HG03039 (cell line): ENCODE data around the gene NOPCHAP1.
"Not testable (repeated sequence)": the region's sequence is repeated elsewhere in the genome, so short reads cannot be mapped to it uniquely, and the experiment has no call there.

ENCODE experiments used
- ATAC-seq: cut with Tn5 transposase; IDR thresholded peaks from one replicate; pipeline ENCODE4 v1.9.1; 2021; ENCODE audit warnings: mild to moderate bottlenecking, moderate library complexity; ENCODE audit not compliant: unreplicated experiment

The NOPCHAP1 gene

DNA sequence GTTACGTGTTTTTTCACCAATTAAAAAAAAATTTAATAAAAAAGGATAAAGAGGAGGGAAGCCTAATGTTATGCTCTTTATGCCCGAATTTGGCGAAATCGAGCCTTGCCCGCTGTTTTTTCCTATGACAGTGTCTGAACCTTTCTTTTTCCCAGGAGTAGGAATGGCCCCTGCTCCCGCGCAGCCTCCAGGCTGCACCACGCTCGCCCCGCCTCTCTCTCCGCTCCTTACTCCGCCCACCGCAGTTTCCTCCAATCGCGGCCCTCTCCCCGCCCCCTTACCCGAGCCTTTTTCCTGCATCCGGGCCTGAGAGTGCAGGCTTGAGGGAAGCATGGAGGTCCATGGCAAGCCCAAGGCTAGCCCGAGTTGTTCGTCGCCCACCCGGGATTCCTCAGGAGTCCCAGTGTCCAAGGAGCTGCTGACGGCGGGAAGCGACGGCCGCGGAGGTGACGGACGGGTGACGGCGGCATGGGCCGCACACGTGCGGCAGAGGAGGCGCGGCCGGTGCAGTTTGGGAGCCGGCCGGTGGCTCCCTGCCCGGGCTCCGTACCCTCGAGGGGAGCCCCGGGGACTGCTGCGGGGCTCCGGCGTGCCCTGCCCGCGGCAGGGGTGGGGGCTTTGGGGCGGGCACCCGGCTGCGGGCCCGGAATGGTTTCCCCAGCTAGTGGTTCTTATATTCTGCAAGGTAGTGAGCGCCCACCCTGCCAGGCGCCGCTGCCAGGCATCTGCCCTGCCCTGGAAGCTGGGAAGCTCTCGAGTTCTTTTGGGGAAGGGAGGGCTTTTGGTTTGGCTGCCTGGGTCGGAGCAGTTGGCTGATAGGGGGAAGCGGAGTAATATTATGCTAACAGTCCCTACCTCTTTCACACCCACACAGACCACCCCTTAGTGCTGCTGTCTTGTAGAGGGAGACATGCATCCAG lies at the start of gene NOPCHAP1:
TSS of gene NOPCHAP1 (plus strand) at position 295 of the 920 bp plus-strand sequence. CDS start at position 332, 37 bp downstream.
- ATAC-seq: peak; percentile 98

GRCh38 chr12:104938371-104938770 lies 47.7 kb upstream of the NOPCHAP1 start:
- ATAC-seq: no peak

DNA sequence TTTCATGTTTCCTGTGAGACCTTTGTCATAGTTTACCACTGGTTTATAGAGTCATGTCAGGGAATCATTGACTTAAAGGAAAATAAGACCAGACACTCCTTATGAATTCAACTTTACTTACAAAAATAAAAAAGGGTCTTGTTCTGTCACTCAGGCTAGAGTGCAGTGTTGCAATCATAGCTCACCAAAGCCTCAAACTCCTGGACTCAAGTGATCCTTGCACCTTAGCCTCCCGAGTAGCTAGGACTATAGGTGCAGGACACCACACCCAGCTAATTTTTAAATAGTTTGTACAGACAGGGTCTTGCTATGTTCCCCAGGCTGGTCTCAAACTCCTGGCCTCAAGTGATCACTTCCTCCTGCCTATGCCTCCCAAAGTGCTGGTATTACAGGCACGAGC lies 47.0 kb upstream of the NOPCHAP1 start:
- ATAC-seq: no peak

DNA sequence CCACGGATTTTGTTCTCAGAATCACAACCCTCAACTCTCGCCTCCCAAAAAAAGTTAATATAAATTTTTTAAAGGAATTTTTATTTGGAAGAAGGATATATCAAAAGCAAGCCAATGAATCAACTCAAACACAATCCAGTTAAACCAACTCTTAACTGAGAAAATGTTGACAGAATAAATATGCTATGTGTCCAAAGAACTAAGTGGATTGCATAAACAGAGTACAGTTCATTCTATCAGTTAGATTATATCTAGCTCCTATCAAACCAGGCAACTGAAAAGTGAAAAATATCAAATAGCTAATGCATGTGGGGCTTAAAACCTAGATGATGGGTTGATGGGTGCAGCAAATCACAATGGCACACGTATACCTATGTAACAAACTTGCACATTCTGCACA lies 44.7 kb upstream of the NOPCHAP1 start:
- ATAC-seq: no peak

DNA sequence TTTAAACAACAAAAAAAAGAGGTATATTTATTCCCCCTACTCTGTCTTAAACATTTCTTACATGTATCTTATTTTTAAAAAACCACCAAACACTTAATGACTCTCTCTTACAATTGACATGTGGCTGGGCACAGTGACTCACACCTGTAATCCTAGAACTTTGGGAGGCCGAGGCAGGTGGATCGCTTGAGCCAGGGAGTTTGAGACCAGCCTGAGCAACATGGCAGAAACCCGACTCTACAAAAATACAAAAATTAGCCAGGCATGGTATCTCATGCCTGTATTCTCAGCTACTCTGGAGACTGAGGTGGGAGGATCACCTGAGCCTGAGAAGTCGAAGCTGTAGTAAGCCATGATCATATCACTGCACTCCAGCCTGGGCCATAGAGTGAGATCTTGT lies 44.0 kb upstream of the NOPCHAP1 start:
- ATAC-seq: no peak

DNA sequence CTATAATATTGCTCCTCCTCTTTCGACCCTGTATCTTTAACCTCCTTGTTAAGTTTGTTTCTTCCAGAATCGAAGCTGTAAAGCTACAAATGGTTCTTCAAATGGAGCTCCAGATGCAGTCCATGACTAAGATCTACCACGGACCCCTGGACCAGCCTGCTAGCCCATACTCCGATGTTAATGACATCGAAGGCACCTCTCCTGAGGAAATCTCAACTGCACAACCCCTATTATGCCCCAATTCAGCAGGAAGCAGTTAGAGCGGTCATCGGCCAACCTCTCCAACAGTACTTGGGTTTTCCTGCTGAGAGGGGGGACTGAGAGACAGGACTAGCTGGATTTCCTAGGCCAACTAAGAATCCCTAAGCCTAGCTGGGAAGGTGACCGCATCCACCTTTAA lies 42.7 kb upstream of the NOPCHAP1 start:
- not testable (repeated sequence) for ATAC-seq

DNA sequence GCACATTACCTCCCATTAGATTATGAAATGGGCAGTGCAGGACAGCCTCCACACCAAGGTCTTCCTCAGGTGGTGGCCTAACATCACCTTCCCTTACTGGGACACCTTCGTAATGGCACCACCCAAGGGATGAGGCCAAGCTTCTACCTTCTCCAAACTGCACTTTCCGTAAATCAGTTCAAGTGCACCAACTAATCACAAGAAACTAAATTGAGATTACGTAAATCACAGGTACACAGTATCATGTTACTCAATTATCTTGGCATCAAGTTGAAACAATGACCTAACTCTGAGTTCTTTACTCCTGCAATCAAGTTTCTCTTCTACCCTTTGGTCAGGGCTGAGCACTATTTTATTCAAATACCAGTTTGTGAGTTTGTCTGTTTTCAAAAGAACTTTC lies 41.9 kb upstream of the NOPCHAP1 start:
- ATAC-seq: no peak

DNA sequence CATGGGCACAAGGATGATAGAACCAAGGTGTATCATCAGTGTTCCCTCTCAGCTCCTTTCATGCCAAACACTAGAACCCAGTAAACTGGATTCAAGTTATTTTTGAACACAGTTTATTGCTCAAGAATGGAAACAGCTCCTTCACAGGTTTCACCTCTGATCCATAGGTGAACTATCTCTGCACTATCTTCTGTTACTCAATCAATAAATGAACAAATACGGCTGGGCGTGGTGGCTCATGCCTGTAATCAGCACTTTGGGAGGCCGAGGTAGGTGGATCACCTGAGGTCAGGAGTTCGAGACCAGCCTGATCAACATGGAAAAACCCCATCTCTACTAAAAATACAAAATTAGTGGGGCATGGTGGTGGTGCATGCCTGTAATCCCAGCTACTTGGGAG lies 37.4 kb upstream of the NOPCHAP1 start:
- ATAC-seq: not testable (repeated sequence)

DNA sequence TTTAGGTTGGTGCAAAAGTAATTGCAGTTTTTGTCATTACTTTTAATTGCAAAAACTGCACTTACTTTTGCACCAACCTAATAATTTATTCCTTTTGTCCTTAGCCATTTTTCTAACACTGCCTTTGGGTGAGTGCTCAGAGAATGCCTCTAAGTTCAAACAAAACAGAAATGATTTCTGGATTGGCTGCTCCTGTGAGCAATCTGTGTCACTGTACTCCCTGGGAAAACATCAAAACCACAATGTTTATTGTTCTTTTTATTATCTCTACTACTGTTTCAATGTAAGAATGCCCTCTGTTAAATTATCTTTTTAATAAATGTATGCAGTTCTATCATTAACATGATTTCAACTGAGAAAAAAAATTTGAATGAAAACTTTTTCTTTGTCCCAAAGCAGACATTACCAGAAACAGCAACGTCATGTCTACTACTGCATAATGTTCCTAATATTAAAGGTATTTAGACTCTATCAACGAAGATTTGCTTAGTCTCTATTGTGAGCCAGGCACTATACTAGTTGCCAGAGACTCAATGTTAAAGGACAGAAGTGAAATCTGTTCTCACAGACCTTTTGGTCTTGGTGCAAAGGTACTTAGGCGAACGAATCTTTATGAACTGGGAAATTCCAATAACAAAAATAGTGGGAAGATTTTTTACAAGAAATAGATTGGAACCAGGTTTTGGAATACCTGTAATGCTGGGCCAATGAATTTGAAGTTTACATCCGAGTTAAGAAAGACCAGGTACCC lies 34.2 kb upstream of the NOPCHAP1 start:
- no peak for ATAC-seq

- no peak for ATAC-seq
Measured at GRCh38 chr12:104952816-104953215, 33.3 kb upstream of the NOPCHAP1 start.

- ATAC-seq: no peak
Measured at GRCh38 chr12:104953323-104953722, 32.8 kb upstream of the NOPCHAP1 start.

DNA sequence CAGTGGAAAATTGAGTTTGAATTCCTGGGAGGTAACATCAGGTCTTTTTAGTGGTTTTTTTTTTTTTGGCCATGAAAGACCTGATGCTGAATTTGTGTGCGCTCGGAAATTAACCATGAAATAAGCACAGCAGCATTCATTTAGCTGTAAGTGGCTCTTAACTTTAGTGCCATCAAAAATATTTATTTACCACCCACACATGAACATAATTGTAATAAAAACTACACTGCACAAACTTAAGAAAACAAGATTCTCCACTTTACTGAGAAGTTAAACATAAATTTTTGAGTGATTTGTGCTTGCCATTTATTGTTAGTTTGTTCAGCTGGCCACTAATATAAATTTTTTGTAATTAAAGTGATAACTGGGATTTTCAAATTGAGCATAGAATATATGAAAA lies 30.4 kb upstream of the NOPCHAP1 start:
- ATAC-seq: no peak

DNA sequence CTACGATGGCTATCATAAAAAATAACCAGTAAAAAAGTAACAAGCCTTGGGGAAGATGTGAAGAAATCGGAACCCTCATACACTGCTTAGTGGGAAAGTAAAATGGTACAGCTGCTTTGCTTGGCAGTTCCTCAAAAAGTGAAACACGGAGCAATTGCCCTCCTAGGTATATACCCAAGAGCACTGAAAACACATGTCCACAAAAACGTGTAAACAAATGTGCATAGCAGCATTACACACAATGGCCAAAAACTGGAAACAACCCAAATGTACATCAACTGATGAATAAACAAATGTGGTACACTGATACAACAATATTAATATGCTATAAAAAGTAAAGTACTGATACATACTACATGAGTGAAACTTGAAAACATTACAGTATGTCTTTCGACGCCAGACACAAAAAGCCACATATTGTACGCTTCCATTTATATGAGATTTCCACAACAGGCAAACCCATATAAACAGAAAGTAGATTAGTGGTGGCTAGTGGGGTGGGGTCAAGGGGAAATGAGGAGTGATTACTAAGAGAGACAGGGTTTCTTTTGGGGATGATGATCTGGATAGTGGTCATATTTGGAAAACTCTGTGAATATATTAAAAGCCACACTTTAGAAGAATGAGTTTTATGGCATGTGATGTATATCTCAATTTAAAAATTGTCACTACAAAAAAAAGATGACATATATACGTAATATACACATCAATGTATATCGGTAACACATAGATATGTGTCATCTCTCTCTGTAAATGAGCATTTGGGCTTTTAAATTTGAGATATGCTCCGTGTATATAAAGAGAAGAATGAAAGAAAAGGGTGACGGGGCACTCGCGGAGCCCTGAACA lies 29.0 kb upstream of the NOPCHAP1 start:
- no peak for ATAC-seq

- no peak for ATAC-seq
Measured at GRCh38 chr12:104957719-104958000, 28.5 kb upstream of the NOPCHAP1 start.

DNA sequence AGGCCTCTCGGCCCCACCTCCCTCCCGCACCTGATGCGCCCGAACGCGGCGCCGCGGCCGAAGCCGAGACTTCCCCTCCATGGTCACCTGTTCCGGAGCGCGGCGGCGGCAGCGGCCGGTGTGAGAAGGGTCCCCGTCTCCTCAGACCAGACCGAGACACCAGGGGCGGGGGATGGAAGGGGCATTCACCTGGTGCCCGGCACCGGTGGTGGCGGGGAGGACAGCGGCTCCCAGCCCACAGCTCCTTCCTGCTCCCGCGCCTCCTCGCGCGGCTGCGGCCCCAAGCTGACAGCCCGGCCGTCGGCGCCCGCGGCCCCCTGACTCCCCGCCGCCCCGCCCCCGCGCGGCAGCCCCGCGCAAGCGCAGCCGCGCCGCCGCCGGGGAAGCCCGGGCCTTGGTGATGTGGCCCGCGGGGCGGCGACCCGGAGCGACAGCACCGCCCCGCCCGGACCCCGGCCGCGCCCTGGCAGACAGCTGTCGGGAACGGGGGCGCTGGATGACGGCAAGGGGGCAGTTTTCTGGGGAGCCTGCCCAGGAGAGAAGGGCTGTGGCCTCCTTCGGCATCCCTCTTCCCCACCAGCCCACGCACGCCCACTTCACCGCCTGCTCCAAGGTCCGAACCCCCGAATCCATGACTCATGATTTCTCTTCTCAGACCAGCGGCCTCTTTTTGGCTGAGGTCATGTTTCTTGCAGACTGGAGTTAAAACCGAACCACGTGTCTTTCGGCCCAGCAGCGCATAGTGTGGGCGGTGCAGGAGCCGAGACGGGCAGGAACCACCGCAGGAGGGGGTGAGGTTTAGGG lies 27.9 kb upstream of the NOPCHAP1 start, which contains the start of gene SLC41A2:
TSS of gene SLC41A2 (minus strand) at position 290 of the 804 bp plus-strand sequence. CDS start 29,763 bp downstream, outside the sequence.
- ATAC-seq: peak; percentile 69

DNA sequence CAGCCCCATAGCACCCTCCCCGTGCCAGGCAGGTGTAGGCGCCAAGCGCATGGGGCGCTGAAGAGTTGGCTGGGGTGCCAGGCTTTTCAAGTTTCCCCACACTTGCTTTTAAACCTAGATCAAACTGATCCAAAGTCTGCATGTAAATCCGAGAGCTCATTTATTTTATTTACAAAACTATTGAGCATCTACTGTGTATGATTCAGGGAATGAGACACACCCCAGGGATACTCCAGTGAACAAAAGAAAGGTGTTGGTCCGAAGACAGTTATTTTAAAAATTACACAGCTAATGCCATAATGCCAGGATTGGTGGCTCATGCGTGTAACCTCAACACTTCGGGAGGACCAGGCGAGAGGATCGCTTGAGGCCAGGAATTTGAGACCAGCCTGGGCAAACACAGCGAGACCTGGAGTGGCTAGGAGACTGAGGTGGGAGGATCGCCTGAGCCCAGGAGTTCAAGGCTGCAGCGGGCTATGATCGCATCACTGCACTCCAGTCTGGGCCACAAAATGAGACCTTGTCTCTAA lies 27.2 kb upstream of the NOPCHAP1 start:
- ATAC-seq: no peak

DNA sequence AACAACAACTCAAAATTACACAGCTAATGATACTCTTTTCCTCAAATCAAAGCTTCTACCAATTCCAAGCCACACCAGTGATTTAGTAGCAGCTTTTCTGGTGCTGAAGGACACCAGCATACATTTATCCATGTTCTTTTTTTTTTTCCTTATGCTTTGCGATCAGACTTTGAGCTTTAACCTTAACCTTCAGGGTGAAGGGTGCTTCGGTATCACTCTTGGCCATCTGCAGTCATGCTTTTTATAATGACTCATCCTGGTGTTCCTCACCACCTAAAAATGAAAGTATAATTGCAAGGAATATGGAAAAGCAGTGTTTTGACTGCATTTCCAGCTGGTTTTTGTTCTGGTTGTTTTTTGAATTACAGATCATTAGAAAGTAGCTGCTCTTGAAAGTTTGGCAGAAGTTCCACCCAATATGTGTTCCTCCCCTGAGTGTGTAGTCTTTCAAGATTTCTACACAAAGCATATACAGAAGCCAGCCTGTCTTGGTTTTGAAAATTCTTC lies 26.7 kb upstream of the NOPCHAP1 start:
- no peak for ATAC-seq

GRCh38 chr12:104960464-104960863 lies 25.7 kb upstream of the NOPCHAP1 start:
- ATAC-seq: no peak

DNA sequence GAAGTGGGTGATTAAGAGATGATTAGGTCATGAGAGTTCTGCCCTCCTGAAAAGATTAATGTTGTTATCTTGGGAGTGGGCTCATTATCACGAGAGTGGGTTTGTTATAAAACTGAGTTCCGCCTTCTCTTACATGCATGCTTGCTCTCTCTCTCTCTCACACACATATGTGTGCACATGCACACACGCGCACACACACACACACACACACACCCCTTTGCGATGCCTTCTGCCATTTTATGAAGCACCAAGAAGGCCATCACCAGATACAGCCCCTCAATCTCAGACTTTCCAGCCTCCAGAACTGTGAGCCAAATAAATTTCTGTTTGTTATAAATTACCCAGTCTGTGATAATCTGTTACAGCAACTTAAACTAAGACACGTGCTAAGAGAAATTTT lies 22.4 kb upstream of the NOPCHAP1 start:
- ATAC-seq: no peak
